ENCODE measurements around the gene DENND4B. TPM values are rescaled to one million over a fixed set of nuclear protein-coding genes. Genes with fewer than 3 reads are reported as not detected.

Gene DENND4B
- total and polyA plus RNA-seq, 2 experiments from 2014 or later = 15.4 to 22.3 TPM

DNA sequence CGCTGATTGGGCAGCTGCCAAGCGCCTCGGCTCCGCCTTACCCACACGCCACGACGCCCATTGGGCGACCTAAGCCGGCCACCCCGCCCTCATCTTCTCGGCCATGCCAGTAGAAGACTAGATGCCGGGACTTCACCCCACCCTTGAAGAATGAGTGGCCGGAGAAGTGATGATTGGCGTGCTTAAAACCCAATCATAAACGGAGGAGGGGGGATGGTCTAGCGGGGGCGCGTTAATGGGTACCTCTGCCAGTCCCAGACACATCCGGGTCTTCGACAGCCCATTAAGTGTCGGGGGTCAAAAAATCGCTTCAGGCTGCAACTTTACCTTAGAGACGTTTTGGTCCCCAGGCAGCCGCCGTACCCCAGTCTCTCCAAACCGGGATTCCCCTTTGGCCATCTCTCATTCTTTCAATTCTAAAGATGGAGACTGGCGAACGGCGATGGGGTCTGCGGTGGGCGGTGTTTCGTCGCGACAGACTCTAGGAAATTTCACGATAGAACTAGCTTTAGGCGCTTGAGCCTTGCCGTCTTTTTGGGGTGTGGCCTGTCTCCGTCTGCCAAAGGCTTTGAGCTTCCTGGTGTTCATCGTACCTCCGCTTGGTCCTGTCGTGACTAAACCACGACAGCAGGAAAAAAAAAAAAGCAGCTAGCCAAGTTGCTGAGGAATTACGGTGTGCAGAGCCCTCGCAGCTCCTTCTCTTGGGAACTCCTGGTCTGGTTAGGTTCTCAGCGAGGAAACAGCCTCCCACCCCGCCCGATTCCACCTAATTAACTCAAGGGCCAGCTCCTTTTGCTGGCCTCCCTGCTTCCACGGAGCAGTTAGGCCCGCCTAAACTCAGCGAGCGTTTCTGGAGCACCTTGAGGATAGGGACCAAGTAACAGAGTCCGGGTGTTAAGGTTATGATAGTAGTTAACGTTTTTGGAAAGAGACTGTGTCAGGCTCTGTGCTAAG lies 23.3 kb downstream of the DENND4B start, which contains the start of gene GATAD2B:
TSS of gene GATAD2B (minus strand) at position 1 of the 954 bp plus-strand sequence. CDS start 94,625 bp downstream, outside the sequence.
- Histone ChIP-seq H3K27me3 (no peaks in the 10 kb centered on the region), H4K20me1 (ENCODE audit: insufficient read depth, poor library complexity, severe bottlenecking) (peaks cover 39% of the 10 kb centered on the region), H2AFZ (peak within 1 kb of the TSS; percentile 64), H3K9me2 (replicated peaks; ENCODE audit: insufficient read depth) (no peaks in the 10 kb centered on the region), H3K4me1 (ENCODE audit: insufficient read depth) (peaks cover 24% of the 10 kb centered on the region), H3K4me2 (peak within 1 kb of the TSS; percentile 89), H3K27ac (peak within 1 kb of the TSS; percentile 94), H3K36me3 (replicated peaks; ENCODE audit: insufficient read depth, low read depth) (no peaks in the 10 kb centered on the region), H3K9me3 (ENCODE audit: low read depth) (no peaks in the 10 kb centered on the region), H3K4me3 (peak within 1 kb of the TSS; percentile 51), H3K79me2 (peaks cover 40% of the 10 kb centered on the region)
- DNase-seq (ENCODE audit: low spot score) = peak; percentile 100
- 2% methylated on average over 49 of the region's 53 CpGs for WGBS (ENCODE audit: low lambda C conversion rate, missing lambda C conversion rate)
- TF ChIP-seq EZH2phosphoT487 (IDR thresholded peaks at IDR 0.05; ENCODE audit: low read depth, severe bottlenecking, unreplicated experiment) (no peak), EZH2 (IDR thresholded peaks at IDR 0.05; ENCODE audit: borderline replicate concordance) (no peak)
- TF ChIP-seq, protein P1, sequence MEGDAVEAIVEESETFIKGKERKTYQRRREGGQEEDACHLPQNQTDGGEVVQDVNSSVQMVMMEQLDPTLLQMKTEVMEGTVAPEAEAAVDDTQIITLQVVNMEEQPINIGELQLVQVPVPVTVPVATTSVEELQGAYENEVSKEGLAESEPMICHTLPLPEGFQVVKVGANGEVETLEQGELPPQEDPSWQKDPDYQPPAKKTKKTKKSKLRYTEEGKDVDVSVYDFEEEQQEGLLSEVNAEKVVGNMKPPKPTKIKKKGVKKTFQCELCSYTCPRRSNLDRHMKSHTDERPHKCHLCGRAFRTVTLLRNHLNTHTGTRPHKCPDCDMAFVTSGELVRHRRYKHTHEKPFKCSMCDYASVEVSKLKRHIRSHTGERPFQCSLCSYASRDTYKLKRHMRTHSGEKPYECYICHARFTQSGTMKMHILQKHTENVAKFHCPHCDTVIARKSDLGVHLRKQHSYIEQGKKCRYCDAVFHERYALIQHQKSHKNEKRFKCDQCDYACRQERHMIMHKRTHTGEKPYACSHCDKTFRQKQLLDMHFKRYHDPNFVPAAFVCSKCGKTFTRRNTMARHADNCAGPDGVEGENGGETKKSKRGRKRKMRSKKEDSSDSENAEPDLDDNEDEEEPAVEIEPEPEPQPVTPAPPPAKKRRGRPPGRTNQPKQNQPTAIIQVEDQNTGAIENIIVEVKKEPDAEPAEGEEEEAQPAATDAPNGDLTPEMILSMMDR (IDR thresholded peaks at IDR 0.05; ENCODE audit: poor library complexity) = no peak

DNA sequence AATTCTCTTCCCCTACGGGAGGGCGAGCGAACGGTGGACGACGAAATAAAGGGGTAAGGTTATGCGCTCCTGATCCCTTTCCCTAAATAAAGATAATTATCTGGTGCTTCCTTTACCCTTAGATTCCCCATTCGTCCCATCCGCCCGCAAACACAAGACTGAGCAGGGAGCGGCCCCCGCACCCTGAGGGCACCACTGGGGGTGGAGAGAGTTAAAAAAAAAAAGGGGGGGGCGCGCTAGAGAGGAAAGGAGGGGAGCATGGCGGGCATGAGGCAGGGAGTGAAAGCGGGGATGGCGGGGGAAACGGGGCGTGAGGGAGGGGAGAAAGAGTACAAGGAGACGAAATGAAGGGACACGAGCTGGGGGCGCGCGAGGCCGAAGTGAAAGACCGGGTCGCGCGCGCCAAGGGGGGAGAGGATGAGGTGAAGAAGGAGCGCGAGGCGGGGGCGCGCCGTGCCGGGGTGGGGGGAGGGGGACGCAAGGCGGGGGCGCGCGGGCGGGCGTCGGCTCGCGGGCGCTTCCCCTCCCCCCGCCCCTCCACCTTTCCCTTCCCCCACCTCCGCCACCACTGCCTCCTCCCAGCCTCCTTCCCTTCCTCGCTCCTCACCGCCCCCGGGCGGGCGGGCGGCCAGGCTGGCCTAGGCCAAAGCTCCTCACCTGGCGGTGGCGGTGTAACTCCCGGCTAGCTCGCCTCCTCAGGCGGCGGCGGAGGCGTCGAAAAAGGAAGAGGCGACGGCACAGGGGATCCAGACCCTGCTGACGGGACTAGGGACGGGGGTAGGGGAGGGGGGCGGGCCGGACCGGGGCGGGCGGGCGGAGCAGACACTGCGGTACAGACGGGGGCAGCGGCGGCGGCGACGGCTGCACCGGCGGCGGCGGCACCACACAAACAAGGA lies 24.2 kb downstream of the DENND4B start:
- peaks cover 48% of the 10 kb centered on the region for H4K20me1 ChIP-seq (ENCODE audit: insufficient read depth, poor library complexity, severe bottlenecking)
- H3K4me1 ChIP-seq (ENCODE audit: insufficient read depth) = peaks cover 24% of the 10 kb centered on the region
- H2AFZ ChIP-seq = peak overlapping the region; percentile 29

DNA sequence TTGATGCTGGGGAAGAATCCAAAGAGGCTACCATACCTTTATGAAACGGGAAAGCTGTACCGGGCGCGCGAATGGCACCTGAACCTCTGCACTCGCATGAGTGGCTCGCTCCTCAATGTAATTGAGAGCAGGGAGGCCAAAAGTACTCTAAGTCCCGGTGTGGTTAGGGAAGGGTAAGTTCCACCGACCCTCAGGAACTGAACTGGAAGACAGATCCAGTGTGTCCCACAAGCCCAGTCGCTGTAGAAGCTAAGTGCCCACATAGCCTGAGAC lies 24.8 kb downstream of the DENND4B start:
- H3K9me2 ChIP-seq (replicated peaks; ENCODE audit: insufficient read depth) = no peaks in the 10 kb centered on the region
- peak overlapping the region; percentile 89 for H3K4me2 ChIP-seq
- peak overlapping the region; percentile 29 for H2AFZ ChIP-seq
- no peak for DNase-seq (ENCODE audit: low spot score)
- H3K79me2 ChIP-seq = peaks cover 55% of the 10 kb centered on the region
- H3K4me3 ChIP-seq = peak overlapping the region; percentile 51
- H3K27me3 ChIP-seq = no peaks in the 10 kb centered on the region
- H3K36me3 ChIP-seq (replicated peaks; ENCODE audit: insufficient read depth, low read depth) = no peaks in the 10 kb centered on the region
- peaks cover 24% of the 10 kb centered on the region for H3K4me1 ChIP-seq (ENCODE audit: insufficient read depth)
- H4K20me1 ChIP-seq (ENCODE audit: insufficient read depth, poor library complexity, severe bottlenecking) = peaks cover 54% of the 10 kb centered on the region
- TF ChIP-seq, protein P1 (IDR thresholded peaks at IDR 0.05; ENCODE audit: poor library complexity) = no peak
- TF ChIP-seq EZH2phosphoT487 (IDR thresholded peaks at IDR 0.05; ENCODE audit: low read depth, severe bottlenecking, unreplicated experiment) (no peak), EZH2 (IDR thresholded peaks at IDR 0.05; ENCODE audit: borderline replicate concordance) (no peak)
- under 1% methylated on average over 10 of the region's 10 CpGs for WGBS (ENCODE audit: low lambda C conversion rate, missing lambda C conversion rate)
- peak overlapping the region; percentile 94 for H3K27ac ChIP-seq
- no peaks in the 10 kb centered on the region for H3K9me3 ChIP-seq (ENCODE audit: low read depth)

More for the DNA sequence above, 24.2 kb downstream of the DENND4B start:
- TF ChIP-seq, protein P1 (IDR thresholded peaks at IDR 0.05; ENCODE audit: poor library complexity) = peak; percentile 14
- TF ChIP-seq EZH2phosphoT487 (IDR thresholded peaks at IDR 0.05; ENCODE audit: low read depth, severe bottlenecking, unreplicated experiment) = no peak
- H3K4me2 ChIP-seq = peak overlapping the region; percentile 89
- H3K9me3 ChIP-seq (ENCODE audit: low read depth) = no peaks in the 10 kb centered on the region
- peaks cover 49% of the 10 kb centered on the region for H3K79me2 ChIP-seq
- WGBS (ENCODE audit: low lambda C conversion rate, missing lambda C conversion rate) = 1% methylated on average over 15 of the region's 86 CpGs
- peak; percentile 82 for DNase-seq (ENCODE audit: low spot score)
- H3K27me3 ChIP-seq = no peaks in the 10 kb centered on the region
- H3K27ac ChIP-seq = peak overlapping the region; percentile 94
- no peaks in the 10 kb centered on the region for H3K9me2 ChIP-seq (replicated peaks; ENCODE audit: insufficient read depth)
- H3K4me3 ChIP-seq = peak overlapping the region; percentile 51
- H3K36me3 ChIP-seq (replicated peaks; ENCODE audit: insufficient read depth, low read depth) = no peaks in the 10 kb centered on the region
